Measurements from ENCODE around the gene CD46.

GRCh38 chr1:207814469-207814868, 62.6 kb downstream of the CD46 start:
- TF ChIP-seq CTCF (conservative IDR thresholded peaks at IDR 0.05; ENCODE audit: low read depth, low read length) = no peak
- no peak for TF ChIP-seq EZH2phosphoT487 (IDR thresholded peaks at IDR 0.05; ENCODE audit: borderline replicate concordance, low read length)

Data from PC-3 (cell line).